HTERT RPE-1 (cell line): Measurements from ENCODE around the gene IL16.
"Not testable (repeated sequence)": the region's sequence is repeated elsewhere in the genome, so short reads cannot be mapped to it uniquely, and the experiment has no call there.

ENCODE experiments used
- in situ Hi-C: fragments of 300-500 bp; cut with MboI; formaldehyde crosslinking; loops from 4 replicates; pipeline ENCODE4 v1.14.3; 2020; ENCODE audit warnings: low sequenced_read_pairs

Gene IL16

GRCh38 chr15:81331600-81331999 lies 134.9 kb downstream of the IL16 start:
- in situ Hi-C loops, result no loop called here

GRCh38 chr15:81332326-81332725 lies 135.6 kb downstream of the IL16 start:
- in situ Hi-C loops, result no loop called here

GRCh38 chr15:81333363-81333762 lies 136.7 kb downstream of the IL16 start:
- in situ Hi-C loops, result no loop called here

- in situ Hi-C loops, result no loop called here
These were observed 138.2 kb downstream of the IL16 start for GRCh38 chr15:81334768-81335435.

- in situ Hi-C loops, result no loop called here
These were observed 139.0 kb downstream of the IL16 start for GRCh38 chr15:81335631-81336030.

- in situ Hi-C loops, result no loop called here
These were observed 139.9 kb downstream of the IL16 start for GRCh38 chr15:81336568-81336967.

GRCh38 chr15:81337241-81337640 lies 140.6 kb downstream of the IL16 start:
- in situ Hi-C loops, result no loop called here

- in situ Hi-C loops, result no loop called here
These were observed 141.1 kb downstream of the IL16 start for GRCh38 chr15:81337713-81338157.

- in situ Hi-C loops, result no loop called here
These were observed 141.7 kb downstream of the IL16 start for GRCh38 chr15:81338170-81339007.

GRCh38 chr15:81339321-81339720 lies 142.6 kb downstream of the IL16 start:
- in situ Hi-C loops, result no loop called here

- in situ Hi-C loops, result no loop called here
These were observed 143.2 kb downstream of the IL16 start for GRCh38 chr15:81339851-81340250.

GRCh38 chr15:81341351-81341750 lies 144.7 kb downstream of the IL16 start:
- in situ Hi-C loops, result no loop called here

GRCh38 chr15:81343371-81343770 lies 146.7 kb downstream of the IL16 start:
- in situ Hi-C loops, result no loop called here

GRCh38 chr15:81346611-81347010 lies 149.9 kb downstream of the IL16 start:
- in situ Hi-C loops, result no loop called here

- in situ Hi-C loops, result no loop called here
These were observed 151.2 kb downstream of the IL16 start for GRCh38 chr15:81347910-81348309.

- in situ Hi-C loops, result not testable (repeated sequence)
These were observed 152.0 kb downstream of the IL16 start for GRCh38 chr15:81348691-81349090.

GRCh38 chr15:81349271-81349670 lies 152.6 kb downstream of the IL16 start:
- in situ Hi-C loops, result no loop called here

- in situ Hi-C loops, result no loop called here
These were observed 155.0 kb downstream of the IL16 start for GRCh38 chr15:81351651-81352050.

GRCh38 chr15:81356252-81356651 lies 159.6 kb downstream of the IL16 start:
- in situ Hi-C loops, result no loop called here

GRCh38 chr15:81357180-81357686 lies 160.6 kb downstream of the IL16 start:
- in situ Hi-C loops, result no loop called here

- in situ Hi-C loops, result no loop called here
These were observed 161.6 kb downstream of the IL16 start for GRCh38 chr15:81358248-81358647.

GRCh38 chr15:81360491-81360890 lies 163.8 kb downstream of the IL16 start:
- in situ Hi-C loops, result no loop called here
